Smooth muscle cell (in vitro differentiated cells): ENCODE results near the gene HCFC2. TPM values are rescaled to one million over a fixed set of nuclear protein-coding genes. Genes with fewer than 3 reads are reported as not detected.

Experiments
- DNase-seq: peaks from one replicate; lab custom pipeline; 2025; ENCODE audit not compliant: unreplicated experiment; lab: John Stamatoyannopoulos, UW
- H2AFZ ChIP-seq: fragments of 200-600 bp; sonication (generic); 2 replicates; pipeline ENCODE4 v1.6.0; 2016; ENCODE audit warnings: antibody characterized with exemption, low read depth, mild to moderate bottlenecking
- H3F3A ChIP-seq: fragments of 200-600 bp; sonication (generic); 2 replicates; pipeline ENCODE4 v1.6.0; 2017; ENCODE audit warnings: antibody characterized with exemption, low read depth
- H3K27ac ChIP-seq: fragments of 200-600 bp; sonication (generic); 2 replicates; pipeline ENCODE4 v1.5.1; 2016; ENCODE audit warnings: low read depth, mild to moderate bottlenecking
- H3K27me3 ChIP-seq: fragments of 200-600 bp; sonication (generic); 2 replicates; pipeline ENCODE4 v1.6.1; 2016; ENCODE audit warnings: low read depth, mild to moderate bottlenecking
- H3K36me3 ChIP-seq: fragments of 200-600 bp; sonication (generic); 2 replicates; pipeline ENCODE4 v1.5.1; 2016; ENCODE audit warnings: low read depth
- H3K4me1 ChIP-seq: fragments of 200-600 bp; sonication (generic); 2 replicates; pipeline ENCODE4 v1.5.1; 2016; ENCODE audit warnings: low read depth
- H3K4me2 ChIP-seq: fragments of 200-600 bp; sonication (generic); 2 replicates; pipeline ENCODE4 v1.6.0; 2016; ENCODE audit warnings: mild to moderate bottlenecking
- H3K4me3 ChIP-seq: fragments of 200-600 bp; sonication (generic); 2 replicates; pipeline ENCODE4 v1.5.1; 2016; ENCODE audit warnings: mild to moderate bottlenecking
- H3K79me2 ChIP-seq: fragments of 200-600 bp; sonication (generic); 2 replicates; pipeline ENCODE4 v1.6.0; 2016; ENCODE audit warnings: low read depth, mild to moderate bottlenecking
- H3K9ac ChIP-seq: fragments of 200-600 bp; sonication (generic); 2 replicates; pipeline ENCODE4 v1.6.0; 2016; ENCODE audit warnings: low read depth
- H3K9me3 ChIP-seq: fragments of 200-600 bp; sonication (generic); replicated peaks from 2 replicates; pipeline ENCODE4 v1.5.1; 2016; ENCODE audit warnings: low read depth
- H4K20me1 ChIP-seq: fragments of 200-600 bp; sonication (generic); 2 replicates; pipeline ENCODE4 v1.6.0; 2016; ENCODE audit warnings: low read depth
- CTCF ChIP-seq: fragments of 200-600 bp; sonication (generic); IDR thresholded peaks from 2 replicates; pipeline ENCODE4 v1.5.1; 2017; ENCODE audit warnings: borderline replicate concordance, mild to moderate bottlenecking, antibody characterized with exemption; ENCODE audit not compliant: insufficient read depth, poor library complexity, severe bottlenecking
- WGBS: methylation state at CpG from one replicate; pipeline ENCODE4 v1.1.7; 2016; ENCODE audit warnings: low lambda C conversion rate; 5-methylcytosine and 5-hydroxymethylcytosine counted together
- polyA plus RNA-seq: library from polyadenylated mRNA; unstranded; fragments of >200 nt; fragmentation: Nextera tagmentation; extraction: Ambion mirVana; gene quantifications from 2 replicates; pipeline ENCODE4 v1.2.1, GENCODE V29; 2016
- total RNA-seq: library from RNA; depleted of rRNA; stranded (reverse); fragments of >200 nt; gene quantifications from 2 replicates; pipeline ENCODE4 v1.2.3, GENCODE V29; 2014

Gene HCFC2
- total and polyA plus RNA-seq, 2 experiments from 2014 or later: 9.1 to 17.8 TPM

GRCh38 chr12:104097954-104098353 is 33.6 kb downstream of the HCFC2 start:
- H3K36me3 ChIP-seq: peaks cover 48% of the 10 kb centered on the region
- H3F3A ChIP-seq: no peaks in the 10 kb centered on the region
- H3K4me1 ChIP-seq: no peaks in the 10 kb centered on the region
- no peaks in the 10 kb centered on the region for H3K79me2 ChIP-seq
- no peaks in the 10 kb centered on the region for H3K27me3 ChIP-seq
- no peak for DNase-seq
- H4K20me1 ChIP-seq: no peaks in the 10 kb centered on the region
- H3K9me3 ChIP-seq: no peaks in the 10 kb centered on the region
- no peak for TF ChIP-seq CTCF
- WGBS: 98% methylated on average over 2 of the region's 2 CpGs
- no peak overlapping the region for H3K9ac ChIP-seq
- no peak overlapping the region for H2AFZ ChIP-seq
- no peak overlapping the region for H3K27ac ChIP-seq
- no peak overlapping the region for H3K4me2 ChIP-seq
- H3K4me3 ChIP-seq: no peak overlapping the region

GRCh38 chr12:104105461-104105860 is 41.1 kb downstream of the HCFC2 start:
- Histone ChIP-seq H3K36me3 (peaks cover 9% of the 10 kb centered on the region), H3F3A (no peaks in the 10 kb centered on the region), H3K27ac (no peak overlapping the region), H3K4me2 (no peak overlapping the region), H3K4me1 (no peaks in the 10 kb centered on the region), H2AFZ (no peak overlapping the region), H4K20me1 (peaks cover 5% of the 10 kb centered on the region), H3K9me3 (no peaks in the 10 kb centered on the region), H3K4me3 (no peak overlapping the region), H3K9ac (no peak overlapping the region), H3K79me2 (no peaks in the 10 kb centered on the region), H3K27me3 (no peaks in the 10 kb centered on the region)
- no peak for TF ChIP-seq CTCF
- DNase-seq: no peak

GRCh38 chr12:104106965-104107364 is 42.6 kb downstream of the HCFC2 start:
- no peak for TF ChIP-seq CTCF
- no peak overlapping the region for H3K4me2 ChIP-seq
- H3K9ac ChIP-seq: no peak overlapping the region
- DNase-seq: no peak
- H3F3A ChIP-seq: no peaks in the 10 kb centered on the region
- no peaks in the 10 kb centered on the region for H3K4me1 ChIP-seq
- H2AFZ ChIP-seq: no peak overlapping the region
- peaks cover 9% of the 10 kb centered on the region for H3K36me3 ChIP-seq
- no peaks in the 10 kb centered on the region for H3K9me3 ChIP-seq
- no peak overlapping the region for H3K27ac ChIP-seq
- H3K79me2 ChIP-seq: no peaks in the 10 kb centered on the region
- H3K27me3 ChIP-seq: no peaks in the 10 kb centered on the region
- H3K4me3 ChIP-seq: no peak overlapping the region
- H4K20me1 ChIP-seq: peaks cover 5% of the 10 kb centered on the region
- WGBS: 89% methylated on average over 2 of the region's 2 CpGs

- Histone ChIP-seq H3K9me3 (no peaks in the 10 kb centered on the region), H4K20me1 (peaks cover under 1% of the 10 kb centered on the region), H3K4me3 (no peak overlapping the region), H3F3A (no peaks in the 10 kb centered on the region), H3K4me2 (no peak overlapping the region), H3K36me3 (no peaks in the 10 kb centered on the region), H3K9ac (no peak overlapping the region), H3K79me2 (no peaks in the 10 kb centered on the region), H2AFZ (no peak overlapping the region), H3K27me3 (no peaks in the 10 kb centered on the region), H3K4me1 (no peaks in the 10 kb centered on the region), H3K27ac (no peak overlapping the region)
- peak; percentile 10 for DNase-seq
- TF ChIP-seq CTCF: peak; percentile 87
- 66% methylated on average over 6 of the region's 6 CpGs for WGBS
These were observed 44.6 kb downstream of the HCFC2 start for GRCh38 chr12:104108755-104109445.
